Measurements from ENCODE around the gene DGCR2.

- TF ChIP-seq NFYA (IDR thresholded peaks at IDR 0.05; ENCODE audit: borderline replicate concordance, low read depth, low read length): no peak
- no peak for TF ChIP-seq ATF7 (IDR thresholded peaks at IDR 0.05; ENCODE audit: low read depth)
- no peak for TF ChIP-seq EED (IDR thresholded peaks at IDR 0.05; ENCODE audit: low read depth)
- TF ChIP-seq ESRRA (IDR thresholded peaks at IDR 0.05; ENCODE audit: low read length): no peak
- TF ChIP-seq GABPA (IDR thresholded peaks at IDR 0.05; ENCODE audit: low read depth): no peak
- TF ChIP-seq SIN3A (IDR thresholded peaks at IDR 0.05; ENCODE audit: low read depth, low read length): no peak
Observed at GRCh38 chr22:19164425-19164824, 42.2 kb upstream of the DGCR2 start.
